Ammon's horn (tissue), 1 donor: ENCODE data around the gene COL23A1.
"Not testable (repeated sequence)": the region's sequence is repeated elsewhere in the genome, so short reads cannot be mapped to it uniquely, and the experiment has no call there.

Experiments
- DNase-seq: peaks from one replicate; pipeline ENCODE4 v3.0.0-alpha.2; 2016; ENCODE audit warnings: low spot score

COL23A1 gene

DNA sequence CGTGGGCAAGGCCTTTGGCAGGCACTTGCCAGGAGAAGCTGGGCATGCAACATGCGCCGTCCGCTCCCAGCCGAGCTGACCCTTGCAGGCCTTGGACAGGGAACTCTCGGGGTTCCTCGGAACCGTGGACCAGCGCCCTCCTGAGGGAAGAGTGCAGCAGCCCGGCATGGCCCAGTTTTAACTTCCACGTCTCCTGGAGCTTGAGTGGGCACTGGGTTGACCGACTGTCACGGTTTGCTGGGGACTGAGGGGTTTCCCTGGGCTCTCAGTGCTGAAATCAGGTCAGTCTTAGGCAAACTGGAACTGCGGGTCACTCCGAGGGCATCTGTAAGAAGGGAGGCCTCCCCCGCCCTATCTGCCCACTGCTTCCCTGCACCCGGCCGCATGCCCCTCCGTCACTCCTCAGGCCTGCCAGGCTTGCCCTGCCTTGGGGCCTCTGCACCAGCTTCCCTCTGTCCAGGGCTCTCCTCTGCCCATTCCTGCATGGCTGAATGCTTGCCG, 270.6 kb downstream of the COL23A1 start:
- no peak for DNase-seq

DNA sequence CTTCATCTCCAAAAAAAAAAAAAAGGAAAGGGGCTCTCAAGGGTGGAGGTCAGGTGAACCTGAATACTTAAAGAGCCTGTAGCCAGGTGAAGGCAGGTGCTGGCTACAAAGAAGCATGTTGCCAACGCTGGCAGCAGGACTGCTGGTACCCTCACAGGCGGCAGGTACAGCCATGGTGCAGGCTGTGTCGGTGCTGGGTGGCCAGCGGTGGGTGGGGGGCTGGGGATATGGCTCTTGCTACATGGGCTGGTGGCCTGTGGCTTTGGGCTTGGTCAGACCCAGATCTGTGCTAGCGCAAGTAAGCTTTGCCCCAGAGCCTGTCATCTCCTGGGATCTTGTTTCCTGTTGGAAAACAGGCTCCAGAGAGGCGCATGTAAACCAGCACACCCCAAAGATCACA, 271.3 kb downstream of the COL23A1 start:
- DNase-seq = no peak

DNA sequence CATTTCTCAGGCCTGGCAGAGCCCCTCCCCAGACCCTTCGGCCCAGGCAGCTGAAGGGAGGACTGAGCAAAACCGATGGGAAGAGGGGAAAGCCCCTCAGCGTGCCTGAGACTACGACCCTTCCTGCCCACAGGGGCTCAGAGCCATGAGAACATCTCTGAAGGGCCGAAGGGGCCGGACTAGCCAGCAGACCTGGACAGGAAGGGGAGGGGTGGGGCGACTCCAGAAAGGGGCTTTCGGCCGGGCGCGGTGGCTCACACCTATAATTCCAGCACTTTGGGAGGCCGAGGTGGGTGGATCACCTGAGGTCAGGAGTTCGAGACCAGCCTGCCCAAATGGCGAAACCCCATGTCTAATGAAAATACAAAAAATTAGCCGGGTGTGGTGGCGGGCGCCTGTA, 271.8 kb downstream of the COL23A1 start:
- no peak for DNase-seq

DNA sequence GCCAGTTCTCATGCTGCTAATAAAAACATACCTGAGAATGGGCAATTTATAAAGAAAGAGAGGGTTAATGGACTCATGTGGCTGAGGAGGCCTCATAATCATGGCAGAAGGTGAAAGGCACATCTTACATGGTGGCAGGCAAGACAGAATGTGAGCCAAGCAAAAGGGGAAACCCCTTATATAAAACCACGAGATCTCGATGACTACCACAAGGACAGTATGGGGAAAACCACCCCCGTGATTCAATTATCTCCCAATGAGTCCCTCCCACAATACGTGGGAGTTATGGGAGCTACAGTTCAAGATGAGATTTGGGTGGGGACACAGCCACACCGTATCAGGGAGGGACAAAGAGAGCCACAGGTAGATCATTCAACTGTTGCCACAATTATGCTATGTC, 272.5 kb downstream of the COL23A1 start:
- DNase-seq = not testable (repeated sequence)

DNA sequence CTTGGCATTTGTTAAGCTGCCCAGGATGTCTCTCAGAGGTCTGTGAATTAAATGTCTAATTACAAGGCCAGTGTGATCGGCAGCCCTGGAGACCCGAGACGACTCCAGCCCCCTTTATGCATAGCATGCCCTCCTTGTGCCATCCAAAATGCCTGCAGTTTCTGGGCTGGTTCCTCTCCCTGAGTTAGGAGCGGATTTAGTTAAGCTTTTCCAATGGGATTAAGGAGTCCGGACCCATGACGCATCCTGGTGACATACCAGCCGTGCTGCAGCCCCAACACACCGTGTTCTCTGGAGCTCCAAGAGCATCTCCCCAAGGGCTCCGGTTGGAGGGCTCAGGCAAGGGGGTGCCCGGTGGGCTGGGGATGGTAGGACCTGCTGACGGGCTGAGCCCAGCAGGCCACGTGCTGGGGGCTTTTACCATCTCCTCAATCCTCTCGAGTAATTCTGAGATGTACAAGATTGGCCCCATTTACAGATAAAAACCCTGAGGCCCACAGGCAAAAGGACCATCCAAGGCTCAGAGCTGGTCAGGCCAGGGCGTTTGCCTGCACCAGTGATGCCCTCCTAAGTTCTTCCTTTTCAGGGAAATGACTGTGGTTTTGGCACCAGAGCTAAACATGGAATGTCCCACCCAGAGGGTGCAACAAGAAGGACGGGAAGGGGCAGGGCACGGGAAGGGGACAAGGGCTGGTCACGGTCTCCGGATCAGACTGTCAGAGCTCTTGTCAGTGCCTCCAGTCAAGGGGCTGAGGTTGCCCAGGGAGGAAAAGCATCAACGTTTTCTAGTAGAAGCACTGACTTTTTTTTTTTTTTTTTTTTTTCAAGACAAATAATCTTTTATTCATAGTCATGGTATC, 275.0 kb downstream of the COL23A1 start:
- DNase-seq = no peak

DNA sequence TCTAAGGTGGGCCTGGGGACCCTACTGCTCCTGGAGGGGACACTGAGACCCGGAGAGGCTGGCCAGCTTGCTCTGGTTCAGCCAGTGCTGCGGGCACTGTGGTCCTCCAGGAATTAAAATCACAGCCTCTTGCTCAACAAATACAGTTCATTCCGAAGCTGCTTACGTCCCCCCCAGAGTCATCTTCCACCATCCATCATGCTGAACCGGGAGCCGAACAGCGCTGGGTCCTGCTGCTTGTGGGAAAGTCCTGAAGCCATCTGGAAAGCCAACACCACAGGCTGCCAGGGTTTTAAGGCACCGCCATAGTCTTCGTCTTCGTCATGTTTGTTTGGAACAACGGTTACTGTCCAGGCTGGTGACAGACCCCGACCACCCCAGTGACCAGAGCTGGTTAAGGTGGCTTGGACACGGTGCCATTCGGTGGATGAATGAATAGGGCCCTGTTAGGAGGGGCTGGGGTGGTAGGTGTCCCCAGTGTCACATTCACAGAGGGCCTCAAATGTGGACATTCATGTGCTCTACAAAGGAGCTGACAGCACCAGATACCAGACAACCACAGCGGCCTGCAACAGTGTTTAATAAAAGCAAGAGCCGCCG, 276.0 kb downstream of the COL23A1 start:
- DNase-seq = no peak

DNA sequence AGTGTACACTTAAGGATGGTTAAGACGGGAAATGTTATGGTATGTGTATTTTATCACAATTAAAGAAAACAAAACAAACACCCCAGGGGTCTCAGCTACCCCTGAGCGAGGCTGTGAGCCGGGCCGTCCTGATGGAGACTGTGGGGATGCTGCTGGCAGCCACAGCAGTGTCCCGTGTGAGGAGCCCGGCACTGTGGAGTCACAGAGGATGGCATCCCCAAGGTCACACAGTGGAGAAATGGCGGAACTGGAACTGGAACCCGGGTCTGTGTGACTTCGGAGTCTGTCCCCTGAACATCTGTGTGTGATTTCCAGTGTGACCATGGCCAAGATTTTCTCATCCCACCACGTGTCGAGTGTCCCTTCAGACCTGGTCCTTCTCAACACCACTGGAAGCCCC, 276.9 kb downstream of the COL23A1 start:
- DNase-seq = no peak

DNA sequence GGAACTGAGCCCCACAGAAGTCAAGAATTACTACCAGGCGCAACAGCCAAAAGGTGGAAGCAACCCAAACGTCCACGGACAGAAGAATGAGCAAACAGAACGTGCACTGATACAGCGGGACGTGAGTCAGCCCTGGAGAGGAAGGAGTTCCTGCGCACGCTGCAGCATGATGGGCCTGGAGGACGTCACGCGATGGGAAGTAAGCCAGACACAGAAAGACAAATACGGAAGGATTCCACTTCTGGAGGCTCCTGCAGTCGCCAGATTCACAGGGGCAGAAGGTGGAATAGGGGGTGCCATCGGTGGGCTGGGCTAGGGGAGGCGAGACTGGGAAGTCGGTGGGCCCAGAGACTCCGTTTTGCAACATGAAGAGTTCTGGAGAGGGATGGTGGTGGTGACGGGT, 277.3 kb downstream of the COL23A1 start:
- no peak for DNase-seq

DNA sequence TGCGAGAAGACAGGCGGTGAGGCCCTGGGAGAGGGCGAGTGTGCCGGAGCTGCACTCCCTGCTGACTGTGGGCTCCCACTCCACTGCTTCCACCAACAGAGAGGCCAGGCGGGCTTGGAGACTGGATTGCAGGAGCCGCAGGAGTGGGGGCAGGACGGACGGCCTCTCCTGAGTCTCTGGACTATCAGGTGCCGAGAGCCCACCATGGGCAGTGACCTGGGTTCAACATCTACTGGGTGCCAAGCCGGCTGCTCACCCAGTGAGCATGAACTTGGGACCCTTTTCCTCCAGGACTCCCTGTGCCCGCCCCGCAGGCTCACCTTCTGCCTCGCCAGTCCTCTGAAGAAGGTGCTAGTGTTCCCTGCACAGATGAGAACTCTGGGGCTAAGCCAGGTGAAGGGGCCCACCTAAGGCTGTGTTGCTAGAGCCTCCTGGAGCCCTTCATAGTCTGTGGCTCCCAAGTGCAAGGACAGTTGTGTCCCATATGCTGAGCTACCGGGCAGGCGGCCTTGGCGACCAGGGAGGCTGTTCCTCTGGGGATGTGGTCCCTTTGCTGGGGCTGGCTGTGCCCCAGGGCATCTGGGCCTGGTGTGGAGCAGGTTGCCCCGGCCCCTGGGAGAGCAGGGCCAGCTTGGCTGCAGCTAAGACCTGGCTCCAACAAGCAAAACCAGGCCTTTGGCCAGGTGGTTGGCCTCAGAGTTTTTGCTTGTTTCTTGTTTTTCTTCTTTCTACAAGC, 279.9 kb downstream of the COL23A1 start:
- DNase-seq = no peak

DNA sequence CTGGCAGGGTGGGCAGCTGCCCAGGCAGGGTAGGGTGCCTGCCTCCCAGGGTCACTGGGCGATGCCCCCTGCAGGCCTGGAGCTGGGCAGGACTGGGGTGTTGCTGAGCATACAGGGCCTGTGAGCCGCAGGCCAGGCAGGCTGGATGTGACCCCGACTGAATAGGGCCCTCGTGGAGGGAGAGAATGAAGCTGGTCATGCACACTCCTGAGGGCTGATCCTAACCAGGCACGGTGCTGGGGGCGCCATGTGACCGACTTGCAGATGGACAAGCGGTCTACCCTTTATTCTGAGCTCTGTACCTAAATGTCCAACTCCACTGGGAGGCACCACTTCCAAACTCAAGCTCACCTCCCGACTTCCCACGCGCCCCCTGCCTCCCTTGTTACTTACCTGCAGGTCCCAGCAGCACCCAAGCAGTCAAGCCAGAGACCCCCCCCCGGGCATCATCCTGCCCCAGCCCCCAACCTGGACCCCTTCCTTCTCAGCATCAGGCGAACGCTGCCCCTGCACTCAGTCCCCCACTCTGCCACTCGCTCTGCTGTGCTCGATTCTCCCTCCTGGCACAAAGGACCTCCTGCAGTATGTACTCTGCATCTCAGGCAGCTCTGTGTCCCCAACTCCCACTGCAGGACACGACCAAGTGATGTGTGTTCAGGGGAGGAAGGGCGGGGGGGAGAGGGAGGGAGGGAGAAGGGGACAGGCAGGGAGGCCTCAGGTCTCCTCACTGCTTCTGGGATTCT, 280.8 kb downstream of the COL23A1 start:
- no peak for DNase-seq

DNA sequence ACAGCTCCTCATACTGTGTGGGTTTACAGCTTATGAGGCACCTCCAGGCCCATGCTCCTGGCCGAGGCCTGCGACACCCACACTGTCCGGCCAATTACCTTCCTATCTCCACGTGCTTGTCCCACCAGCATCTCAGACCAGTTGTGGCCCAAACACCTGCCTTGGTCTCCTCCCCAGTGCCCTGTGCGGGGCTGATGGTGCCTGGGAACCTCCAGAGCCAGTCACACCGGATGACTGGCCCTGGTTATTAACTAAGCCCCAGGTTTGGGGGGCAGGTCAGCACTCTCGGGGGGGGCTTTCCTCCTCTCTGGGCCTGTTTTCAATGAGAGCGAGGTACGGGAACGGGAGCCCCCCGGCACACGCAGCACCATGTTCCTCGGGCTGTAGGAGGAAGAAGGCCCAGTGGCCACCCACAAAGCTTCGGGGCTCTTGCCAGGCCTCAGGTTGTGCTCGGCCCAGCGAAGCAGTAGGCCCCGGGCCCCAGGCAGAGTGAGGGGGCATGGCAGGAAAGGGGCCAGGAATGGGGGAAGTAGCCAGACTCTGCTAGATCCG, 281.6 kb downstream of the COL23A1 start:
- no peak for DNase-seq

DNA sequence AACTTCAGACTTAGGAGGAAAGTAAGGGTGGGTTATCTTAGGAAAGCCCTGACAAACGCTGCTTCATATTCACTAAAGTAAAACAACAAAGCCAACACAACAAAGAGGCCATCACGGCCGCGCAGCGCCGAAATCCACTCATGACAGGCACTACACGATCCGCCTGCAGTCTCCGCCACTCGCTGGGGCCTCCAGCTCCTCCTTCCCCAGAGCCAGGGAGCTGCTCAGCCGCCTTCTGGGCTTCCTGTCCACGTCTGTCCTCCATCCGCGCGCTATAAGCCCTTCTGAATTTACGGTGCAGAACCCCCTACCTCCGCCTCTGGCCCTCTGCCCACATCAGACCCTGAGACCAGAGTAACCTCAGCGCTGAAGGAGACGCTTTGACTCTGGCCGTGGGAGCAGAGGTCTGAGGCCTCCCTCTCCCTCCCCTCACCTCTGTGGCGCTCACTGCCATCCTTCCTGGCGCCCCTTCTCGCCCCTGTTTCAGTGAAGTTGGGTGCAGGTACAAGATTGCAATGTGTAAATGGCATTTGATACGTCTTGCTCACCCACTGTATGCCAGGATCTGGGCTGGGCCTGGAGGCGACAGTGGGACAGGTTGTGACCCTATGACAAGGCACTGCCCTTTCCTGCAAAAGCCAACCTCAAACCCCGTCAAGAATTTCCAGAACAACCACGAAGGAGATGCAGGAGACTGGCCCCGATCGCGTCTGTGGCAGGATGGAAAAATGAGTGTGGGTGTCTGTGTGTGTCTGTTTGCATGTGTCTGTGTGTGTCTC, 282.7 kb downstream of the COL23A1 start:
- no peak for DNase-seq

DNA sequence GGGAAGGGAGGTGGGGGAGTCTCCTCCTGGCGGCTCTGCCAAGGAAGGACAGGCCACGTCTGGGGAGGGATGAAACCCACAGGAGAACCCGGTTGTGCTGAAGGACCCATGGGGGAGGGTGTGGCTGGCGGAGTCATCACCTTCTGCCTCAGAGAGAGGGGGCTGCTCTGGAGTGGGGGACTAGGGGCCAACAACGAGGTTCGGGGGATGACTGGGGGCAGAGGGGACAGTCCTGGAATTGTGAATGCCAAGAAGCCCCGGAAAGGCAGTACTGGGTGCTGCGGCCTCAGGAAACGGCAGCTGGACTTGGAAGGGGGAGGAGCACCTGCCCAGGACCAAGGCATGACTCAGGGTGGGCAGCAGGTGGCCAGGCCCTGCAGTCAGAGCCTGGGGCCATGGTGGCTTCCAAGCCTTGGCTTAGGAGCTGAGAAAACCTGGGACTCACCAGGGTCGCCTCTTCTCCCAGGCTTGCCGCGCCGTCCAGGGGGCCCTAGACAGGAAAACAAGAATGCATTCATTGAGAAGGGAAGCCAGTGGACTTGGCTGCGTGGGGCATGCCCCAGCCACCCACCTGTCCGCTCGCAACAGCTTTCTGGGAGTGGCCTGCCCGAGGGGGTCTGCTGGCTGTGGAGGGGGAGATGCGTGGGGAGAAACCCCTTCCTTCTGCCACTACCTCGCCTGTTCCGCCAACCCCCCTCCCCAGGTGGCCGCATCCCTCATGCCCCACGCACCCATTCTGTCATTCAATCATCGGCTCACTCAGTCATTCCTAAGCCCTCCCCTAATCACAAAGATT, 283.6 kb downstream of the COL23A1 start:
- no peak for DNase-seq

DNA sequence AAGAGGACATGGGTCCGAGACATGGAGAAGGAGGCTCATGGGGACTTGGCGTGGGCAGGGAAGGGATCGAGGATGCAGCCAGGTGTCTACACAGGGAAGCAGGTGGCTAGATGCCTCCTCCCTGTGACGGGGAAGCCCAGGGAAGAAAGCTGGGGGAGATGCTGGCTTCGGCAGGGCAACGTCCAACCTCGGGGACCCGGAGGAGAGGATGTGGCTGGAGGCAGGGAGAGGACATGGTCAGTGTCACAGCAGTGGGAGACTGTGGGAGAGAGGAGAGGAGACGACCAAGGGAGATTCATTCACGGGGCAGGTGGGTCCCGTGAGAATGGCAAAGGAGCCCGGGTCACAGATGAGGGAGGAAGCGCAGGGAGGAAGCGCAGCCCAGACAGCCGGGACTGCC, 284.4 kb downstream of the COL23A1 start:
- DNase-seq = no peak

DNA sequence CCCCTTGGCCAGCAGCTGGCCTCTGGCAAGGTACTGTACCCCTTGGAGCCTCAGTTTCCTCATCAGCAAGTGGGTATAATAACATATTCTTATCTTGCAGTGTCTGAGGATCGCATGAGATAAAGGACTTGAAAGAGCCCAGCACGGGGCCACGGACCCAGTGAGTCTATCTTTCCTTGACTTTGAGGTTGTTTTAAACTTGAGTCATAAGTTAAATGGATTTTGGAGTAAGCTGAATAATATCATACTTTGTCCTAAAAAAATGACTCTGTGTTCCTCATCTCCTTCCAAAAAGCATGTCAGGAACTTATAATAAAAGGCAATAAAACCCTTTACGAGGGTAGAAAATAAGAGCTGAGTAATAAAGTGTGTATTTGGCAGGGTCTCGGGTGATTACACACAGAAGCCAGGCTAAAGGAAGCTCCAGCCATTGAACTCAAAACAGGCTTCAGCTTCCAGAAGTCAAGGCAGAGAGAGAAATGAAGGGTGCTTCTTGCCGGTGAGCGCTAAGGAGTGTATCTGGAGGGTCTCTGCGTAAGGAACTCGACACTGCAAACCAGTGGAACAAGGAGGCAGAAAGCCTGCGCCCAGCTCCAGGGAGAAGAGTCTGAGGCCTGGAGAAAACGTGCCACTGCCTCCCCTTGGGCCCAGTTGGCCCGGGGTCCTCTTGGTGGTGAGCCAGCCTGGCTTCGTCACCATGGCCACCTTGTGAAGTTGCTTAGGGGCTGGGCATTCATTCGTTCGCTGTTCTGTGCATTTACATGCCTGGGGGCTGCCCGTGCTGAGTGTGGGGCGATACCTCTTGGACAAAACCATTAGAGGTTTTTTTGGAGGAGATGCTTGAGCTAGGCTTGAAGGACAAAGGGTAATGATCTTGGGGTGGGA, 285.2 kb downstream of the COL23A1 start:
- DNase-seq = no peak

DNA sequence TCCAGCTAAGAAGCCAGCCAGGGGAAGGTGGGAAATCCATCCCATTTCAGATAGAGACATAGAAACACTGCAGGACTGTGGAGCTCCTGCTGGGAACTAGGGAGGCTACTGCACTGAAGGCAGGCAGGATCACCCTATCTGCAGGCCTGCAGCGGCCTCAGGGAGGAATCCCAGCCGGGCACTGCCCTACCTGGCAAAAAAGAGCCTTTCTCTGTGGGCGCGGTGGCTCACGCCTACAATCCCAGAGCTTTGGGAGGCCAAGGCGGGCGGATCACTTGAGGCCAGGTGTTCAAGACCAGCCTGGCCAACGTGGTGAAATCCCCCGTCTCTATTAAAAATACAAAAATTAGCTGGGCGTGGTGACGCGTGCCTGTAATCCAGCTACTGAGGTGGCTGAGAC, 286.2 kb downstream of the COL23A1 start:
- DNase-seq = no peak

DNA sequence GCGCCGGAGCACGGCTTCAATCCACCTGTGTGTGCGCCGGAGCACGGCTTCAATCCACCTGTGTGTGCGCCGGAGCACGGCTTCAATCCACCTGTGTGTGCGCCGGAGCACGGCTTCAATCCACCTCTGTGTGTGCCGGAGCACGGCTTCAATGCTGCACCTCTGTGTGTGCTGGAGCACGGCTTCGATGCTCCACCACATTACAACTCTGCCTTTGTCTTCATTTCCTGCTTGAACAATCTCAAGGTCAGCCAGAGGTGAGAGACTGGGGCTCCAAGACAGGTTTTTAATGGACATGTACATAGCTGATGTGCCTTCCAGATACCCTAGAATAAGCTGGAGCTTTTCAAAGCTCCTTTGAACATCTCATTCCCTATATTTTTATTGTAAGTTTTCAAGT, 287.9 kb downstream of the COL23A1 start:
- not testable (repeated sequence) for DNase-seq

DNA sequence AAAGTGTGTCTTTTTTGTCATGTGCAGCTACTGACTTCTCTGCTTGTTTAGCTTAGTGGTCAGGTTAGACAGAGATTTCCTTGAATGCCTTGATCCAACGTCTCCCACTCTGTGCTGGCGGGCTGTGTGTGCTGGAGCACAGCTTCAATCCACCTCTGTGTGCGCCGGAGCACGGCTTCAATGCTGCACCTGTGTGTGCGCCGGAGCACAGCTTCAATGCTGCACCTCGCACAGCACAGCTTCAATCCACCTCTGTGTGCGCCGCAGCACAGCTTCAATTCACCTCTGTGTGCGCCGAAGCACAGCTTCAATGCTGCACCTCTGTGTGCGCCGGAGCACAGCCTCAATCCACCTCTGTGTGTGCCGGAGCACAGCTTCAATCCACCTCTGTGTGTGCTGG, 288.6 kb downstream of the COL23A1 start:
- DNase-seq = no peak

DNA sequence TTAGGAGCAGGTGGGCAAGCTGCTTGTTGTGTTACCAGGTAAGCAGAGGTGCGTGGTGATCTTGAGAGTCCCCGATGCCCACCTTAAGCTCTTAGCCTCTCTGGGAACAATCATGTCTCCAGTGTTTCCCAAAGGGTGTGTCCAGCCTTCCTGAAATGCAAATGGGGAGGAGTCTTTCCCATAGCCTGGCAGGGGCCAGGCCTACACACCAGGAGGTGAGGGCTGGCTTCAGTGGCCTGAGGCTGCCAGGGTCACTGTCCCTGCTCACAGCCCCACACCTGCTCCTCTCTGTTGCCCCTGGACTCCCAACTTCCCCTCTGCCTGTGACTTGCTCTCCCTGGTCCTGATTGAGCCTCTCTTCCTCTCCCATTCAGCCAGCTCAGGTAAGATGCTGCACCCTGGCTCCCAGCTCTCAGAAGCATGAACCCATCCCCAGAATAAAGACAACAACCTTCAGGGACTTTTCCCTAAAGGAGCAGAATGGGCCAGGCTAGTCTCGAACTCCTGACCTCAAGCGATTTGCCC, 291.8 kb downstream of the COL23A1 start:
- no peak for DNase-seq
